Fibroblast of mammary gland (primary cell): ENCODE results near the gene SLC8A3.

Experiments used
- DNase-seq: peaks from one replicate; pipeline ENCODE4 v3.0.0-alpha.2; 2010; ENCODE audit warnings: low read depth
- H3K4me3 ChIP-seq: 2 replicates; pipeline ENCODE4 v1.5.1; 2011; ENCODE audit warnings: low read depth, mild to moderate bottlenecking, low read length, moderate library complexity; ENCODE audit not compliant: control insufficient read depth
- TF ChIP-seq, protein P1 (sequence below): conservative IDR thresholded peaks from 2 replicates; pipeline ENCODE4 v1.5.1; 2011; ENCODE audit warnings: low read depth, low read length, inconsistent platforms; ENCODE audit not compliant: control insufficient read depth, insufficient read depth

The SLC8A3 gene

DNA sequence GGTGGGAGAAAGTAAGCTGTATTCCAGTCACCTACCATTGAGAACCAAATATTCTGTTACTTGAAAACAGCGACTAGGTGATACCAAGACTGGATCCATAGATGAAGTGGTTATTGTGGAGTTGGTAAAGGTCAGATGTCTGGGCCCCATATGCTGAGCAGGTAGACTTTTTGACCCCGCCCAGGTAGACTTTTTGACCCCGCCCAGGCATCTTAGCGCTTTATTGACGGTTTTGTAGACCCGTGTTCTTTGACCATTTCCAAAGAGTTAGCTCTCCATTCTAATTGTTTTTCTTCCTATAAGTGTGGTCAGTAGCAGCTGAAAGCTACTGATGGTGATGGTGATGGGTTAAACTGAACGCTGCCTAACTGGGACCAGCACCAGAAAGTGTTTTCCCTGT lies 61.6 kb downstream of the SLC8A3 start:
- TF ChIP-seq, protein P1, sequence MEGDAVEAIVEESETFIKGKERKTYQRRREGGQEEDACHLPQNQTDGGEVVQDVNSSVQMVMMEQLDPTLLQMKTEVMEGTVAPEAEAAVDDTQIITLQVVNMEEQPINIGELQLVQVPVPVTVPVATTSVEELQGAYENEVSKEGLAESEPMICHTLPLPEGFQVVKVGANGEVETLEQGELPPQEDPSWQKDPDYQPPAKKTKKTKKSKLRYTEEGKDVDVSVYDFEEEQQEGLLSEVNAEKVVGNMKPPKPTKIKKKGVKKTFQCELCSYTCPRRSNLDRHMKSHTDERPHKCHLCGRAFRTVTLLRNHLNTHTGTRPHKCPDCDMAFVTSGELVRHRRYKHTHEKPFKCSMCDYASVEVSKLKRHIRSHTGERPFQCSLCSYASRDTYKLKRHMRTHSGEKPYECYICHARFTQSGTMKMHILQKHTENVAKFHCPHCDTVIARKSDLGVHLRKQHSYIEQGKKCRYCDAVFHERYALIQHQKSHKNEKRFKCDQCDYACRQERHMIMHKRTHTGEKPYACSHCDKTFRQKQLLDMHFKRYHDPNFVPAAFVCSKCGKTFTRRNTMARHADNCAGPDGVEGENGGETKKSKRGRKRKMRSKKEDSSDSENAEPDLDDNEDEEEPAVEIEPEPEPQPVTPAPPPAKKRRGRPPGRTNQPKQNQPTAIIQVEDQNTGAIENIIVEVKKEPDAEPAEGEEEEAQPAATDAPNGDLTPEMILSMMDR = no peak
- no peak overlapping the region for H3K4me3 ChIP-seq
- DNase-seq = no peak

DNA sequence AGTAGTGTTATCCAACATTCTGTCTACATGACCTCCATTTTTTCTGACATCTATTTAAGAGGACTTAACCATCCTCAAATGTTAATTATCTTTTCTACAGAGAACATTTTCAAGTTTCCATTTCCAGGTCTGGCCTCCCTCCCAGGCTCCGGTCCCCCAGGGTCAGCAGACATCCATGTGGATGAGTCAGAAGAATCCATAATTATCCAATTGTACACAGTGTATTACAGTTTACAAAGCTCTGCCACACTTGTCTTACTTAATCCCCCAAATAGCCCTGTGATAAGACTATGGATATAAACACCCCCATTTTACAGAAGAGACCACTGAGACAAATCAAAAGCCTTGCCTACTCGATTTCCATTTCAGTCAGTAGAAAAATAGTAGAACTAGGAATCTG lies 65.0 kb downstream of the SLC8A3 start:
- no peak overlapping the region for H3K4me3 ChIP-seq
- no peak for DNase-seq
- TF ChIP-seq, protein P1 = no peak

DNA sequence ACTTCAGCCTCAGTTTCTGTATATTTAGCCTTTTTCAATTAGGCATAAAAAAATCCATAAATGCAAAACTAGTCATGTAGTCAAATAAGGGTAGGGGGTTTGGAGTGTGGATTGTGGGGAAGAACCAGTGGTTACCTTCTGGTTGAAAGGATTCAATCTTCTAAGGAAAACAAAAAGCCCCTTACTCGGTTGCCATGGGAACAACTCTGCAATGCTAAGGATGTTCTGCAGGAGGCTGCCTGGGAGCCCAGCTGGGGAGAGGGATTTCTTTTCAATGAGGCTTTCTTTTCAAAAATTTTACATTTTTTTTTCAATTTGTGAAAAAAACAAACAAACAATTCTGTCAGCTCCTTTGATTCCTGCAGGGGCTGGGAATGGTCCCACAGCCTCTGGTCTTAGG lies 67.2 kb downstream of the SLC8A3 start:
- TF ChIP-seq, protein P1 = no peak
- no peak overlapping the region for H3K4me3 ChIP-seq
- no peak for DNase-seq

DNA sequence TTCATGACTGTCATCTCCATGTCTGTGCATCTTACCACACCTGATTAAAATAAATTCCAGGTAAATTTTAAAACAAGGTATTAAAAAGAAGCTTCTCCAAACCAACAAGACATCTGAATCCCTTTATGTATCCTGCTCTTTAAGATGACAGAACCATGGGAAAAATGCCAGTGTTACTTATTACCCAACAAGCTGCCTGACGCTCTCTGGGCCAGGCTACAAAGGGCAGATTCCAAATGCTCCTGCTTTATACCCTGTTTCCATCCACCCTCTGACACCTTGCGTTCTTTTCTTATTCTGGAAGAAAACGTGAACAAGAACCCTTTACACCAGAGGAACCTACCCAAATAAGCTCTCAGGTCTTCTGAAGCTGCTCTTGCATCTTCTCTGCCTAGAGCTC lies 70.7 kb downstream of the SLC8A3 start:
- DNase-seq = no peak
- TF ChIP-seq, protein P1 = no peak
- H3K4me3 ChIP-seq = no peak overlapping the region

DNA sequence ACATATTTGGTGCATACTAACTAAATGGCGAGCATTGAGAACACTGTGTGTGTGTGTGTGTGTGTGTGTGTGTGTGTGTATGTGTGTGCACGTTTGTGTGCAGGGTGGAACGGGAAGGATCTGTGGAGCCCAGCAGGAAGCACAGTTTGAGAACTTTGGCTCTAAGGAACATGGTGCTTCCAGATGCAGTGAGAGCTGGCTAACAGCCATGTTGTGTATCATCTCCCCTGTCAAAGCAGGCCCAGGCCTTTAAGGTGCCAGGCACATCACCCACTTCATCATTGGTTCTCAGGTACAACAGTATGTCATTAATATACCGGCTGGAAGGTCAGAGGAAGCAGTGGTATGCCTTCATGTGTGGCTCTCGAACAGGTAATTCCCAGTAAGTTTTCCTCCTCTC lies 72.5 kb downstream of the SLC8A3 start:
- DNase-seq = peak; percentile 2
- H3K4me3 ChIP-seq = no peak overlapping the region
- TF ChIP-seq, protein P1 = no peak

DNA sequence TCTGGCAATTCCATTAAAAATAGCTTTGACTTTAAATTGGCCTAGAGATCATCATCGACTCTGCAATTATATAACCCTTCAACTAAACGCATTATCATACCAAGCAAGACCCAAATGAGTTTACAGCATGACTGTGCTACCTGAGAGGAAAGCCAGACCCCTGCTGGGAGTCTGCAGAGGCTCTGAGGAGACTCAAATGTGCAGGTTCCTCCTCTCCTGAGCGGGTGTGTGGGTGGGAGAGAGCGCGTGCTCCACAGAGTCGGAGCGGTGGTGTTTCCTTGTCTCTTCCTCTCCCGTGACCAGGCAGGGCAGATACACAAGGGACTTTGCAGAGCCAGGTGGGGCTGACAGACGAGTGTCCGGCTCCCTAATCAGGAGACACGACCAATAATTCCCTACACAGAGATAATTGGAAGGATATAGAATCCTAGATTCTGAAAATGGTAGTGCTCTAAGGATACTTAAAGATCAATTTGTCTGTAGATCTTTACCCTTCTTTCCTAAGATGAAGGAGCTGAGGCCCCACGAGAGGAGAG lies 74.1 kb downstream of the SLC8A3 start:
- no peak for DNase-seq
- TF ChIP-seq, protein P1 = no peak
- no peak overlapping the region for H3K4me3 ChIP-seq

DNA sequence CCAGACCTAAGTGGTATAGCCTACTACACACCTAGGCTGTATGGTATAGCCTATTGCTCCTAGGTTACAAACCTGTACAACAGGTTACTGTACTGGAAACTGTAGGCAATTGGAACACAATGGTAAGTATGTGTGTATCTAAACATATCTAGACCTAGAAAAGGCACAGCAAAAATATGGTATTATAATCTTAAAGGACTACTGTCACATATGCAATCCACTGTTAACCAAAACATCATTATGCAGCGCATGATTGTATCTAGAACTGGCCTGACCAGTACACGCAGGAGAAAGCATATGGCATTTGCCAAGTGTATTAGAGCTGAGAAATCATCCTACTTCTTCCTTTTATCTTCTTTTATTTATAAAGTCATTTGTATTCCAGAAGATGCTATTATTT lies 75.5 kb downstream of the SLC8A3 start:
- TF ChIP-seq, protein P1 = no peak
- no peak for DNase-seq
- H3K4me3 ChIP-seq = no peak overlapping the region
